GM21717 (cell line): ENCODE results near the gene AKR1E2.

ENCODE experiments used
- ATAC-seq: cut with Tn5 transposase; IDR thresholded peaks from one replicate; pipeline ENCODE4 v1.9.1; 2021; ENCODE audit warnings: mild to moderate bottlenecking, moderate library complexity; ENCODE audit not compliant: unreplicated experiment

AKR1E2 gene

DNA sequence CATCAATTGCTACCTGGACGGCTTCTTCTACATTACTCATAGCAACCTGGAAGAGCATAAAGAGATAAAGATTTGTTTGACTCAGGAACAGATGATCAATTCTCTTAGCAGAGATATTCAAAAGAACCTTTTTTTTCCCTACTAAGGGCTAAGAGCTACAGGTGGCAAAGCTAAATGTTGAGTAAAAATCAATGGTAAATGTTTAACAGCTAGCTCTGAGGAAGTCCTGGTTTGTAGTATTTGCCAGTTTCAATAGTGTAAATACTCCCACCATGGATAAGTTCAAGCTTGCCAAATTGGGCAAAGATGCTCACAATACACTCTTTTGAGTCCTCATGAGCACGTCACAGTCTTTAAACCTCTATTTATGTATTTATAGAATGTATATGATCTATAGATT lies 64.0 kb downstream of the AKR1E2 start:
- ATAC-seq, result no peak

DNA sequence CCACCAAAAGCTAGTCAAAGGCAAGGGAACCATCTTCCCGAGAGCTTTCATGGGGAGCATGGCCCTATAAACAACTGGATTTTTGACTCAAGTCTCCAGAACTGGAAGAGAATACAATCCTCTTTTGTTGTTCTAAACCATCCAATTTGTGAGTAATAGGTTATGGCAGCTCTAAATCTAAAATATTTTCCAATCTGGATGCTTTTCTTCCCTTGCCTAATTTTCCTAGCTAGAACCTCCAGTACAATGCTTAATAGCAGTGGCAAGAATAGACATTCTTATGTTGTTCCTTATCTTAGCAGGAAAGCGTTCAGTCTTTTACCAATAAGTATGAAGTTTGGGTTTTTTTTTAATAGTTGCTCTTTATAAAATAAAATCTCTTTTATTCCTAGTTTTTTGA lies 66.7 kb downstream of the AKR1E2 start:
- no peak for ATAC-seq

DNA sequence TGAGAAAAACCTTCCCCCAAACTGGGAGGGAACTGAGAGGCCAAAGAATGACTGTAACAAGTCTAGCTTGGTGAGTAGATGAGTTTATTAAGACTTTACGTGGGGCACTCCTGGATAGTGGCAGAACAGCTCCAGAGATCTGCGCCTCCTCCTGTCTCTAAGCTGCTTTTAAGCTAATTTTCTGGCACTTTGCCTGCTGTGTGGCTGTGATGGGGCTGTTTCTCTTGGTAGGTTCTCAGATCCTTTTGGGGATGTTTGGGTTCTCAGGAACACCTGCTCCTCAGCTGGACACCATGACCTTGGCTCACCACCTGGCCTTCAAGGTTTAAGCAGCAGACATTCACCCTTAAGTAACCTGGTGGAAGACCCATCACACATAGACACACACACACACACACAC lies 68.3 kb downstream of the AKR1E2 start:
- ATAC-seq, result no peak
